Heart left ventricle (tissue), 16 donors: ENCODE measurements around the gene CCDC60. TPM values are rescaled to one million over a fixed set of nuclear protein-coding genes. Genes with fewer than 3 reads are reported as not detected.
A peak's percentile ranks its signal among the peaks of the same experiment; 100 is the strongest.

Source experiments
- ATAC-seq, 4 donors: fragments of 200-7000 bp; cut with Tn5 transposase; one replicate each; pipeline ENCODE4 v1.9.1; 2020 to 2022; ENCODE audit warnings: moderate library complexity in 4 of 4, mild to moderate bottlenecking in 3 of 4, moderate number of reproducible peaks in 1 of 4
- DNase-seq, 5 donors: peaks; one replicate each; pipeline ENCODE4 v3.0.0-alpha.2; 2020
- H3K27ac ChIP-seq, 12 donors: fragments of 200-600 bp; sonication (generic) in 4 of 12; one replicate each; pipeline versions ENCODE4 v1.5.0 to v1.8.0; 2016 to 2022; ENCODE audit warnings: mild to moderate bottlenecking in 2 of 12
- H3K27me3 ChIP-seq, 9 donors: fragments of 200-600 bp; sonication (generic) in 2 of 9; one replicate each; pipeline versions ENCODE4 v1.5.1 to v1.8.0; 2016 to 2022; ENCODE audit warnings: mild to moderate bottlenecking in 3 of 9
- H3K36me3 ChIP-seq, 9 donors: fragments of 200-600 bp; sonication (generic) in 2 of 9; one replicate each; pipeline versions ENCODE4 v1.5.0 to v1.8.0; 2018 to 2022; ENCODE audit warnings: mild to moderate bottlenecking in 2 of 9
- H3K4me1 ChIP-seq, 12 donors: fragments of 200-600 bp; sonication (generic) in 4 of 12; one replicate each; pipeline versions ENCODE4 v1.5.0 to v1.8.0; 2016 to 2022; ENCODE audit warnings: mild to moderate bottlenecking in 3 of 12
- H3K4me3 ChIP-seq, 12 donors: fragments of 200-600 bp; sonication (generic) in 4 of 12; one replicate each; pipeline versions ENCODE4 v1.5.0 to v1.8.0; 2017 to 2022; ENCODE audit warnings: mild to moderate bottlenecking in 9 of 12, moderate library complexity in 4 of 12
- H3K9me3 ChIP-seq, 12 donors: fragments of 200-600 bp; sonication (generic) in 4 of 12; one replicate each; pipeline versions ENCODE4 v1.5.0 to v1.8.0; 2016 to 2022; ENCODE audit warnings: mild to moderate bottlenecking in 1 of 12
- CTCF ChIP-seq, 12 donors: fragments of 200-600 bp; sonication (generic) in 4 of 12; IDR thresholded peaks; one replicate each; pipeline versions ENCODE4 v1.5.0 to v1.8.0; 2018 to 2022; ENCODE audit warnings: antibody characterized with exemption in 12 of 12, mild to moderate bottlenecking in 5 of 12
- POLR2A ChIP-seq, 2 donors: fragments of 450-650 bp; IDR thresholded peaks; one replicate each; pipeline ENCODE4 v1.6.1; 2017; ENCODE audit warnings: antibody characterized with exemption in 2 of 2, mild to moderate bottlenecking in 2 of 2, moderate library complexity in 2 of 2
- WGBS, 4 donors: extraction: QIAGEN DNeasy Blood & Tissue Kit in 2 of 4; methylation state at CpG; one replicate each; pipeline versions ENCODE4 v1.1.5 to v1.1.7; 2013 to 2018; 5-methylcytosine and 5-hydroxymethylcytosine counted together
- intact Hi-C, 10 donors: fragments of 100-400 bp; cut with DNase I; formaldehyde crosslinking; loops; one replicate each; pipeline versions ENCODE4 v1.11.1 to v1.14.2; 2022
- polyA plus RNA-seq, 2 donors: library from polyadenylated mRNA; stranded (reverse); fragments of 200-250 nt; gene quantifications; one replicate each; pipeline ENCODE4 v1.2.3, GENCODE V29; 2013
- total RNA-seq, 9 donors: library from RNA; depleted of rRNA in 2 of 9; stranded (reverse); fragments of >200 nt in 2 of 9; fragmentation: NEBNext Ultra II Directional in 3 of 9; extraction: Animal tissue kit (Norgen Biotek cat#: 25700) in 3 of 9; gene quantifications; one replicate each; pipeline versions ENCODE4 v1.1.0 to v1.2.4, GENCODE V29; 2016 to 2023
- donor health status: ischemic (EF 13 %, LVEDD 7.1; RV severe dilation, severe dysfunction).
- donor health status: healthy with polysubstance abuse.
- donor health status: DM: no; HTN: yes; CAD: no.
- donor health status: DM: no; HTN: no; CAD: no.
- donor health status: ischemic (EF 25% LVEDD 6.9; RV normal size, moderate dysfunction).
- donor health status: ischemic (EF 25% LVEDD 5.7; RV mildly dilated, moderate dysfunction).
- donor health status: healthy.
- donor health status: DM: yes; HTN: yes; CAD: no.
- donor health status: ischemic (EF 35%, LVEDD 5.7; RV mildly dilated, moderate dysfunction).
- donor health status: nonischemic (EF 11% LVEDD 7.7; RV severe dilation, severe dysfunction).
- donor health status: DM: yes; HTN: yes; CAD: no.
- donor health status: PGD.
- donor health status: ischemic (EF 29% LVEDD 5.4; RV normal size, mild dysfunction).
- donor health status: nonischemic (EF 23%, LVEDD 6.1; RV moderate dilation, normal function).

Gene CCDC60
- total and polyA plus RNA-seq, 11 donors: not detected

GRCh38 chr12:119576118-119576810 lies 241.7 kb downstream of the CCDC60 start:
- Histone ChIP-seq H3K36me3 (no peaks in the 10 kb centered on the region), H3K9me3 (no peaks in the 10 kb centered on the region), H3K4me3 (no peak overlapping the region), H3K27ac (no peak overlapping the region), H3K4me1 (no peaks in the 10 kb centered on the region), H3K27me3 (no peaks in the 10 kb centered on the region)
- 67 to 76% (median 70%) methylated on average over 8 of the region's 8 CpGs for WGBS, 4 donors
- no peak for DNase-seq
- TF ChIP-seq CTCF (IDR thresholded peaks at IDR 0.05) (no peak), POLR2A (IDR thresholded peaks at IDR 0.05) (no peak)
- no peak for ATAC-seq
- intact Hi-C loops: no loop called here

GRCh38 chr12:119576915-119577314 lies 242.4 kb downstream of the CCDC60 start:
- Histone ChIP-seq H3K27me3 (no peaks in the 10 kb centered on the region), H3K4me3 (no peak overlapping the region), H3K27ac (no peak overlapping the region), H3K4me1 (no peaks in the 10 kb centered on the region), H3K36me3 (no peaks in the 10 kb centered on the region), H3K9me3 (no peaks in the 10 kb centered on the region)
- DNase-seq: no peak
- ATAC-seq: no peak
- 57 to 63% (median 60%) methylated on average over 1 of the region's 1 CpG for WGBS, 4 donors
- TF ChIP-seq CTCF (IDR thresholded peaks at IDR 0.05) (no peak), POLR2A (IDR thresholded peaks at IDR 0.05) (no peak)
- intact Hi-C loops: no loop called here

GRCh38 chr12:119578112-119578511 lies 243.6 kb downstream of the CCDC60 start:
- TF ChIP-seq POLR2A (IDR thresholded peaks at IDR 0.05) (no peak), CTCF (IDR thresholded peaks at IDR 0.05) (no peak)
- Histone ChIP-seq H3K36me3 (no peaks in the 10 kb centered on the region), H3K27ac (no peak overlapping the region), H3K27me3 (no peaks in the 10 kb centered on the region), H3K9me3 (no peaks in the 10 kb centered on the region), H3K4me1 (no peaks in the 10 kb centered on the region), H3K4me3 (no peak overlapping the region)
- WGBS, 4 donors: 88 to 94% (median 92%) methylated on average over 2 of the region's 2 CpGs
- intact Hi-C loops: no loop called here
- DNase-seq (no peak), ATAC-seq (no peak)

- ATAC-seq: peak in 2 of 4 donors; percentile 44 to 46
- Histone ChIP-seq H3K27me3 (peaks cover 0 to 37% (median 17%) of the 10 kb centered on the region in 9 donors), H3K4me3 (no peak overlapping the region), H3K36me3 (no peaks in the 10 kb centered on the region), H3K9me3 (no peaks in the 10 kb centered on the region), H3K4me1 (peaks cover 0 to 8% (median 0%) of the 10 kb centered on the region in 12 donors), H3K27ac (no peak overlapping the region)
- no peak for DNase-seq
- WGBS, 4 donors: 63 to 76% (median 69%) methylated on average over 1 of the region's 1 CpG
- intact Hi-C loops: no loop called here
- no peak for TF ChIP-seq POLR2A (IDR thresholded peaks at IDR 0.05)
- no peak for TF ChIP-seq CTCF (IDR thresholded peaks at IDR 0.05)
These were observed 254.6 kb downstream of the CCDC60 start for GRCh38 chr12:119589097-119589496.
